PFSK-1 (cell line): ENCODE measurements around the gene CITED2.

Source experiments
- FOXP2 ChIP-seq: optimal IDR thresholded peaks from 2 replicates; pipeline ENCODE3; 2011; ENCODE audit warnings: borderline replicate concordance, control low read depth, inconsistent platforms; ENCODE audit not compliant: insufficient read depth; ENCODE audit errors: extremely low read length, extremely low read depth
- POLR2AphosphoS5 ChIP-seq: IDR thresholded peaks from 2 replicates; pipeline ENCODE4 v1.6.1; 2012; ENCODE audit warnings: low read depth, mild to moderate bottlenecking, control low read depth, low read length, moderate library complexity
- SIN3A ChIP-seq: IDR thresholded peaks from 2 replicates; pipeline ENCODE4 v1.6.1; 2012; ENCODE audit warnings: mild to moderate bottlenecking, low read length, moderate library complexity, borderline replicate concordance; ENCODE audit not compliant: insufficient read depth
- TAF1 ChIP-seq: IDR thresholded peaks from 2 replicates; pipeline ENCODE4 v1.6.1; 2012; ENCODE audit warnings: low read length, control low read depth, borderline replicate concordance; ENCODE audit not compliant: insufficient read depth
- TF ChIP-seq, protein P1 (sequence below), 2 experiments: IDR thresholded peaks; 2 replicates each; pipeline versions ENCODE4 v1.6.1 to v1.8.0; 2011 to 2012; ENCODE audit warnings: low read depth in 2 of 2, low read length in 2 of 2, control low read depth in 1 of 2, inconsistent platforms in 1 of 2, mild to moderate bottlenecking in 1 of 2, moderate library complexity in 1 of 2; ENCODE audit not compliant: insufficient read depth in 1 of 2

The CITED2 gene

GRCh38 chr6:139329224-139329623 is 45.2 kb downstream of the CITED2 start:
- TF ChIP-seq FOXP2 (no peak), TAF1 (no peak), SIN3A (no peak)
- TF ChIP-seq, protein P1, sequence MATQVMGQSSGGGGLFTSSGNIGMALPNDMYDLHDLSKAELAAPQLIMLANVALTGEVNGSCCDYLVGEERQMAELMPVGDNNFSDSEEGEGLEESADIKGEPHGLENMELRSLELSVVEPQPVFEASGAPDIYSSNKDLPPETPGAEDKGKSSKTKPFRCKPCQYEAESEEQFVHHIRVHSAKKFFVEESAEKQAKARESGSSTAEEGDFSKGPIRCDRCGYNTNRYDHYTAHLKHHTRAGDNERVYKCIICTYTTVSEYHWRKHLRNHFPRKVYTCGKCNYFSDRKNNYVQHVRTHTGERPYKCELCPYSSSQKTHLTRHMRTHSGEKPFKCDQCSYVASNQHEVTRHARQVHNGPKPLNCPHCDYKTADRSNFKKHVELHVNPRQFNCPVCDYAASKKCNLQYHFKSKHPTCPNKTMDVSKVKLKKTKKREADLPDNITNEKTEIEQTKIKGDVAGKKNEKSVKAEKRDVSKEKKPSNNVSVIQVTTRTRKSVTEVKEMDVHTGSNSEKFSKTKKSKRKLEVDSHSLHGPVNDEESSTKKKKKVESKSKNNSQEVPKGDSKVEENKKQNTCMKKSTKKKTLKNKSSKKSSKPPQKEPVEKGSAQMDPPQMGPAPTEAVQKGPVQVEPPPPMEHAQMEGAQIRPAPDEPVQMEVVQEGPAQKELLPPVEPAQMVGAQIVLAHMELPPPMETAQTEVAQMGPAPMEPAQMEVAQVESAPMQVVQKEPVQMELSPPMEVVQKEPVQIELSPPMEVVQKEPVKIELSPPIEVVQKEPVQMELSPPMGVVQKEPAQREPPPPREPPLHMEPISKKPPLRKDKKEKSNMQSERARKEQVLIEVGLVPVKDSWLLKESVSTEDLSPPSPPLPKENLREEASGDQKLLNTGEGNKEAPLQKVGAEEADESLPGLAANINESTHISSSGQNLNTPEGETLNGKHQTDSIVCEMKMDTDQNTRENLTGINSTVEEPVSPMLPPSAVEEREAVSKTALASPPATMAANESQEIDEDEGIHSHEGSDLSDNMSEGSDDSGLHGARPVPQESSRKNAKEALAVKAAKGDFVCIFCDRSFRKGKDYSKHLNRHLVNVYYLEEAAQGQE (IDR thresholded peaks at IDR 0.05; ENCODE audit: insufficient read depth in 1 of 2, low read depth in 2 of 2, low read length in 2 of 2): no peak

DNA sequence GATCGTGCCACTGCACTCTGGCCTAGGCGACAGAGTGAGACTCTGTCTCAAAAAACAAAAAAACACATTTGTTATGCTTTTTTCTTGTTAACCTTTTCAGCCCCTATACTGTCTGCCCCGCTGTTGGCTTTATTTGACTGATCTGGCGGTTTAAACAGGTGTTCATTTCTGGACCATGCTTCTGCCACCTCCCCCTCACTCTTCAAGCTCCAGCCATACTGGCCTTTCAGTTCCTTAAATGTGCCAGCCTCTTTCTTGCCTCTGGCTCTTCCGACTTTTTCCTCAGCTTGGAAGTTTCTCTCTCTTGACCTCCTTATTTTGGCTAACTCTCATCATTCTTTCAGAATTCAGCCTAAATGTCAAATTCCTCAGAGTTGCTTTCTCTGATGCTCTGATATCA is 47.4 kb downstream of the CITED2 start:
- TF ChIP-seq TAF1 (no peak), FOXP2 (no peak), SIN3A (no peak), POLR2AphosphoS5 (no peak)
- TF ChIP-seq, protein P1 (IDR thresholded peaks at IDR 0.05; ENCODE audit: insufficient read depth in 1 of 2, low read depth in 2 of 2, low read length in 2 of 2): no peak

DNA sequence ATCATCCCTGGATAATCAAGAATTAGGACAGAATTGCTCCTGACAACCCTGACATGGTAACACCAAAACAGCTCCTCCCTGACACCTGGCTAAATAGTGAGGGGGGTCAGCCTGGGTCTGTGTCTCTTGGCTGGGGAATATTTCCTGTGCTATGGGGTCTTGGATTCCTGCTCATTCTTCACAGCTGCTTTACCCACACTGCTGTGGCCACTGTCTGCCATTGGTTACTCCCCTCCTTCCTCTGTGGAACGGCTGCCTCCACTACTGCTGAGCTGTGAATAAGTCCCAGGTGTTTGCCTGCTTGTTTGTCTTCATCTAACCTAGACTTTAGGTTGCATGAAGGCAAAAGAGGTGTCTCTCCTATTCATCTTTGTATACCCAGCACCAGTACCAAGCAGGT is 48.8 kb downstream of the CITED2 start:
- TF ChIP-seq POLR2AphosphoS5: no peak
- no peak for TF ChIP-seq TAF1
- TF ChIP-seq, protein P1 (IDR thresholded peaks at IDR 0.05; ENCODE audit: insufficient read depth in 1 of 2, low read depth in 2 of 2, low read length in 2 of 2): no peak
- no peak for TF ChIP-seq SIN3A
- no peak for TF ChIP-seq FOXP2

DNA sequence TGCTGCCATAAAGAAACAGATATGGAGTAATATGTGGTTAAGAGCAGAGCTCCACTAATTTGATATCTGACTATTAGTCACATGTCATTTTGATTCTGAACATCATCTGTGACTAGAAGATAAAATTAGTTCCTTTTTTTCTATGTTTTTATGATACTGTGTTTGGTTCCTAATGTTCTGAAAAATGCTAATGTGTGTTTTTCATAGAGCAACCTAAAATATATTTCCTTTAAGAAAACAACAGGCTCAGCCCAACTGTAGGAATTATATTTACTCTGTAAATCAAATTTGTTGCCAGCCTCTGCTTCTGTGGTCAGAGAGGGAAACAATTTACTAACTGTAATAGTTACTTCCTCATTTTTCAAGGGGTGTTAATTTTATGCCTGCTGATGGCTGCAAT is 49.3 kb downstream of the CITED2 start:
- TF ChIP-seq POLR2AphosphoS5 (no peak), SIN3A (no peak), TAF1 (no peak), FOXP2 (no peak)
- TF ChIP-seq, protein P1 (IDR thresholded peaks at IDR 0.05; ENCODE audit: insufficient read depth in 1 of 2, low read depth in 2 of 2, low read length in 2 of 2): no peak

DNA sequence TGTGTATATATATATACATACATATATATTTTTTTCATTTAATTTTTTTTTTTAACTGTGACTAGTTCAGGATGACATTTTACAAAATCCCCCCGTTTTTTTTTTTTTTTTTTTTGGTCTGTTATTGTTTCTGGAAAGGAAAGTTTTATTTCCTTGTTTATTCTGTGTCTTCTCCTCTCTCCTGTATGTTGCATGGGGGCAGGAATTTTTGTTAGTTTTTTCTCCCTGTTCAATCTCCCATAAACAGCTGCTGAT is 50.2 kb downstream of the CITED2 start:
- TF ChIP-seq TAF1 (no peak), POLR2AphosphoS5 (no peak), SIN3A (no peak), FOXP2 (no peak)
- TF ChIP-seq, protein P1 (IDR thresholded peaks at IDR 0.05; ENCODE audit: insufficient read depth in 1 of 2, low read depth in 2 of 2, low read length in 2 of 2): no peak
